K562 (cell line): Measurements from ENCODE around the gene SPATA20.

Experiments
- POLR2A ChIP-seq: fragments of 450-650 bp; conservative IDR thresholded peaks from 2 replicates; pipeline ENCODE4 v1.6.1; 2016
- POLR2AphosphoS5 ChIP-seq: IDR thresholded peaks from 2 replicates; pipeline ENCODE4 v1.6.1; 2011; ENCODE audit warnings: mild to moderate bottlenecking, low read depth, low read length, moderate library complexity; ENCODE audit not compliant: control insufficient read depth, insufficient read depth
- PTRF ChIP-seq: fragments of 450-650 bp; IDR thresholded peaks from 2 replicates; pipeline ENCODE4 v1.6.1; 2016; ENCODE audit warnings: mild to moderate bottlenecking, missing genetic modification characterization, missing compliant biosample characterization
- RB1 ChIP-seq: fragments of 450-650 bp; IDR thresholded peaks from 2 replicates; pipeline ENCODE4 v1.6.1; 2017; ENCODE audit warnings: low read depth, mild to moderate bottlenecking
- ZBED1 ChIP-seq: IDR thresholded peaks from 2 replicates; pipeline ENCODE4 v1.6.1; 2014
- ZBTB12 ChIP-seq: fragments of 250-450 bp; sonication (Bioruptor Pico); IDR thresholded peaks from 2 replicates; pipeline ENCODE4 v1.4.0; 2020
- TF ChIP-seq, protein P1 (sequence below): fragments of 450-650 bp; formaldehyde crosslinking; IDR thresholded peaks from 2 replicates; pipeline ENCODE4 v1.4.0; 2022; ENCODE audit warnings: mild to moderate bottlenecking, moderate library complexity
- TF ChIP-seq, protein P2 (sequence below), 3 experiments: IDR thresholded peaks in 2 of 3; conservative IDR thresholded peaks in 1 of 3; 2 replicates each; pipeline ENCODE4 v1.5.1; 2011 to 2012; ENCODE audit warnings: low read length in 3 of 3, mild to moderate bottlenecking in 3 of 3, control low read depth in 2 of 3, improper control_type of control experiment in 1 of 3, inconsistent platforms in 1 of 3, low read depth in 1 of 3, mixed read lengths in 1 of 3, moderate library complexity in 1 of 3; ENCODE audit not compliant: insufficient read depth in 2 of 3
- TF ChIP-seq, protein P3 (sequence below): fragments of 450-650 bp; formaldehyde crosslinking; IDR thresholded peaks from 2 replicates; pipeline ENCODE4 v1.4.0; 2022; ENCODE audit warnings: missing genetic modification characterization

DNA sequence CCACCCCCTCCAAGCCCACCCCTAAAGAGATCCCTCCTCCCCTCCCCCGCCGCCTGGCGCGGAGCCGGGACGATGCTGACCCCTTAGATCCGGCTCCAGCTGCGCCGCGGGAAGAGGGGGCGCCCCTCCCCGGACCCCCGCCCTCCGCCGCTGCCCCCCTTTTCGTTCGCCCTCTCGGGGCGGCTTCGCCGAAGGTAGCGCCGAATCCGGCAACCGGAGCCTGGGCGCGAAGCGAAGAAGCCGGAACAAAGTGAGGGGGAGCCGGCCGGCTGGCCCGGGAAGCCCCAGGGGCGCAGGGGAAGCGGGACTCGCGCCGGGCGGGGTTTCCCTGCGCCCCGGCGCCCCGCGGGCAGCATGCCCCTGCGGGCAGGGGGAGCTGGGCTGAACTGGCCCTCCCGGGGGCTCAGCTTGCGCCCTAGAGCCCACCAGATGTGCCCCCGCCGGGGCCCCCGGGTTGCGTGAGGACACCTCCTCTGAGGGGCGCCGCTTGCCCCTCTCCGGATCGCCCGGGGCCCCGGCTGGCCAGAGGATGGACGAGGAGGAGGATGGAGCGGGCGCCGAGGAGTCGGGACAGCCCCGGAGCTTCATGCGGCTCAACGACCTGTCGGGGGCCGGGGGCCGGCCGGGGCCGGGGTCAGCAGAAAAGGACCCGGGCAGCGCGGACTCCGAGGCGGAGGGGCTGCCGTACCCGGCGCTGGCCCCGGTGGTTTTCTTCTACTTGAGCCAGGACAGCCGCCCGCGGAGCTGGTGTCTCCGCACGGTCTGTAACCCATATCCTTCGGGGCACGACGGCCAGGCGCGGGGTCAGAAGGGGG lies 14.2 kb downstream of the SPATA20 start:
- TF ChIP-seq RB1 (no peak), POLR2AphosphoS5 (no peak), ZBED1 (no peak), POLR2A (no peak), PTRF (tag) (no peak), ZBTB12 (CRISPR knock-in tag) (no peak)
- TF ChIP-seq, protein P1, sequence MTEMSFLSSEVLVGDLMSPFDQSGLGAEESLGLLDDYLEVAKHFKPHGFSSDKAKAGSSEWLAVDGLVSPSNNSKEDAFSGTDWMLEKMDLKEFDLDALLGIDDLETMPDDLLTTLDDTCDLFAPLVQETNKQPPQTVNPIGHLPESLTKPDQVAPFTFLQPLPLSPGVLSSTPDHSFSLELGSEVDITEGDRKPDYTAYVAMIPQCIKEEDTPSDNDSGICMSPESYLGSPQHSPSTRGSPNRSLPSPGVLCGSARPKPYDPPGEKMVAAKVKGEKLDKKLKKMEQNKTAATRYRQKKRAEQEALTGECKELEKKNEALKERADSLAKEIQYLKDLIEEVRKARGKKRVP, result no peak
- TF ChIP-seq, protein P2, sequence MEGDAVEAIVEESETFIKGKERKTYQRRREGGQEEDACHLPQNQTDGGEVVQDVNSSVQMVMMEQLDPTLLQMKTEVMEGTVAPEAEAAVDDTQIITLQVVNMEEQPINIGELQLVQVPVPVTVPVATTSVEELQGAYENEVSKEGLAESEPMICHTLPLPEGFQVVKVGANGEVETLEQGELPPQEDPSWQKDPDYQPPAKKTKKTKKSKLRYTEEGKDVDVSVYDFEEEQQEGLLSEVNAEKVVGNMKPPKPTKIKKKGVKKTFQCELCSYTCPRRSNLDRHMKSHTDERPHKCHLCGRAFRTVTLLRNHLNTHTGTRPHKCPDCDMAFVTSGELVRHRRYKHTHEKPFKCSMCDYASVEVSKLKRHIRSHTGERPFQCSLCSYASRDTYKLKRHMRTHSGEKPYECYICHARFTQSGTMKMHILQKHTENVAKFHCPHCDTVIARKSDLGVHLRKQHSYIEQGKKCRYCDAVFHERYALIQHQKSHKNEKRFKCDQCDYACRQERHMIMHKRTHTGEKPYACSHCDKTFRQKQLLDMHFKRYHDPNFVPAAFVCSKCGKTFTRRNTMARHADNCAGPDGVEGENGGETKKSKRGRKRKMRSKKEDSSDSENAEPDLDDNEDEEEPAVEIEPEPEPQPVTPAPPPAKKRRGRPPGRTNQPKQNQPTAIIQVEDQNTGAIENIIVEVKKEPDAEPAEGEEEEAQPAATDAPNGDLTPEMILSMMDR (IDR thresholded peaks at IDR 0.05 in 2 of 3, conservative IDR thresholded peaks at IDR 0.05 in 1 of 3; ENCODE audit: insufficient read depth in 2 of 3, low read depth in 1 of 3, low read length in 3 of 3), result no peak
- TF ChIP-seq, protein P3, sequence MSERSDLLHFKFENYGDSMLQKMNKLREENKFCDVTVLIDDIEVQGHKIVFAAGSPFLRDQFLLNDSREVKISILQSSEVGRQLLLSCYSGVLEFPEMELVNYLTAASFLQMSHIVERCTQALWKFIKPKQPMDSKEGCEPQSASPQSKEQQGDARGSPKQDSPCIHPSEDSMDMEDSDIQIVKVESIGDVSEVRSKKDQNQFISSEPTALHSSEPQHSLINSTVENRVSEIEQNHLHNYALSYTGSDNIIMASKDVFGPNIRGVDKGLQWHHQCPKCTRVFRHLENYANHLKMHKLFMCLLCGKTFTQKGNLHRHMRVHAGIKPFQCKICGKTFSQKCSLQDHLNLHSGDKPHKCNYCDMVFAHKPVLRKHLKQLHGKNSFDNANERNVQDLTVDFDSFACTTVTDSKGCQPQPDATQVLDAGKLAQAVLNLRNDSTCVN, result no peak
